IPS-18c (cell line): ENCODE data around the gene INPP5J.

ENCODE experiments used
- H3K4me3 ChIP-seq: 2 replicates; pipeline ENCODE4 v1.7.0; 2013; ENCODE audit warnings: low read depth, mild to moderate bottlenecking, low read length, moderate library complexity; ENCODE audit not compliant: insufficient read depth
- H3K9me3 ChIP-seq: one replicate; pipeline ENCODE4 v1.6.1; 2013; ENCODE audit warnings: mild to moderate bottlenecking, low read length, moderate library complexity; ENCODE audit not compliant: control insufficient read depth, insufficient read depth

The INPP5J gene

DNA sequence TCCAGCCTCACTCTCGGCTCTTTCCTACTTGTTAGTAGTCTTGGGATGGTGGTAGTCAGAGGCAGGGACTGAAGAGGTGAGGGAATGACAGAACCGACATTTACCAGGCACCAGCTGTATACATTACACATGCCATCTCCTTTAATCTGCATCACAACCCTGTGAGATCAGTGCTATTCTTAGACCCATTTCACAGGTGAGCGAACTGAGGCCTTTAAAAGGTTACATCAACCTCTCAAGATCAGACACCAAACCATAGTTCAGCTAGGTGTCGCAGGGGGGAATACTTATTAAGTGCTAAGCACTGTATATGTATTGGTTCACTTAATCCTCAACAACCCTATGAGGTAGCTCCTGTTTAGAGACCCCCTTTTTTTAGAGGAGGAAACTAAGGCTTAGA, 11.9 kb downstream of the INPP5J start:
- no peak overlapping the region for H3K4me3 ChIP-seq
- peaks cover 2% of the 10 kb centered on the region for H3K9me3 ChIP-seq

DNA sequence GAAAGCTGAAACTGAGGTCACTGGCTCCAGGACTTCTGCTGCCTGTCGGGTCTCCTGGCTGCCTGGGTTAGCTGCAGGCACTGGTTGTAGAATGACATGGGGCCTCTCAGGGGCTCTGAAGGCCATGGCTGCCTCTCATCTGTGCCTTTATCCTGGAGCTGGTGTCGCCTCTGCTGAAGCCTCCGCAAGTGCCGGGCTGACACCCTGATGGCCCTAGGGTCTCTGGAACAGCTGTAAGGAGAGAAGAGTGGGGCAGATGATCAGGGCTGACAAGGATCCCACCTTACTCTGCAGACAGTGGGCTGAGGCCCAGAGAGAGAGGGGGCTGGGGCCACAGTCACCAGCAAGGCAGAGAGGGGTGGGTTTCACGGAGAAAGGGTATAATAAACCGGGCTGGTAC, 12.9 kb downstream of the INPP5J start:
- H3K4me3 ChIP-seq: no peak overlapping the region
- peaks cover 2% of the 10 kb centered on the region for H3K9me3 ChIP-seq

DNA sequence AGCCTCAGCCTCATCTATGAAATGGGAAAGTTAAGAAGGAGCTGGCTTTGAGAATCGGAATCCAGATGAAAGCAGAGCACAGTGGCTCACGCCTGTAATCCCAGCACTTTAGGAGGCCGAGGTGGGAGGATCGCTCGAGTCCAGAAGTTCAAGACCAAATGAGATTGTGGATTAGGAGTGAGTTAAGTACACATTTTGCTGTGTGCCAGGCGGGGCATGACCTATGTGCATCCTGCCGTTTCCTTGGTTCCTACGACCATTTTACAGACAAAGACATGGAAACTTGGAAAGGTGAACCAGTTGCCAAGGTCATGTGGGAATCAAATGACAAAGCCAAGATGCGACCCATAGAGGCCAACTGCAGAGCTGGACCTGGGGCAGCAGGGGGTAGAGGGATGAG, 13.4 kb downstream of the INPP5J start:
- H3K9me3 ChIP-seq: peaks cover 2% of the 10 kb centered on the region
- H3K4me3 ChIP-seq: no peak overlapping the region

DNA sequence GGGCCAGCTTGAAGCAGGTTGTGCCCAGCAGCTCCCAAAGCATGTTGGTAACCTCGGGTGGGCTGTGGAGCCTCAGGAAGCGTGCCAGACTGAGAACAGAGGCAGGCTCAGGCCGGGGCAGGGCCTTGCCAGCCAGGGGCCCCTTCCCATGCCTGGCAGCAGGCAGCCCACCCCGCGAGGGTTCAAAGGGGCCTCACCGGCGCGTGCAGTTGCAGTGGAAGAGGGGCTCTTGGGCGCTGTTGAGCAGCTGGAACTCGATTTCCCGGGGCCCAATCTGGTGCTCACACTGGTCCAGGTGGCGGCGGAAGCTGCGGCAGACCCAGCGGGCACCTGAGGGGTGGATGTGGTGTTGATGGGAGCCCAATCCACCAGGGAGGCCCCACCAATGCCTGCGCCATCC, 13.9 kb downstream of the INPP5J start:
- H3K9me3 ChIP-seq: peaks cover 2% of the 10 kb centered on the region
- no peak overlapping the region for H3K4me3 ChIP-seq

DNA sequence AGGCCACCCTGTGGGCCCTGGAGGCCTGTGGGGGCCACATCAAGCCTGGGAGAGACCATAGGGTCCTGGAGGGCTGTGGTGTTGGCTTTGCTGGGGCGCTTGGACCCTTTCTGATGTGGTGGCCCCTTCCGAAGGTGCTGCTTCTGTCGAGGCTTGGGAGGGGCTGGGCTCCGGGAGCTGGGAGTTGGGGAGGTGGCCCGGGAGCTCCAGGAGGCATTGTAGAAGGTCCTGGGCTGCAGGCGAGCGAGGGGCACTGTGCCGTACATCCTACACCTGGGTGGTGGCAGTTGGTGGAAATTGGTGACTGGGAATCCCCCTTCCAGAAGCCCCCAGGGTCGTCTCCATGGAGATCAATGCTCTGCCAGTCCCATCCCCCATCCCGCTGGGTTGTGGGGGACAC, 15.0 kb downstream of the INPP5J start:
- H3K4me3 ChIP-seq: no peak overlapping the region

DNA sequence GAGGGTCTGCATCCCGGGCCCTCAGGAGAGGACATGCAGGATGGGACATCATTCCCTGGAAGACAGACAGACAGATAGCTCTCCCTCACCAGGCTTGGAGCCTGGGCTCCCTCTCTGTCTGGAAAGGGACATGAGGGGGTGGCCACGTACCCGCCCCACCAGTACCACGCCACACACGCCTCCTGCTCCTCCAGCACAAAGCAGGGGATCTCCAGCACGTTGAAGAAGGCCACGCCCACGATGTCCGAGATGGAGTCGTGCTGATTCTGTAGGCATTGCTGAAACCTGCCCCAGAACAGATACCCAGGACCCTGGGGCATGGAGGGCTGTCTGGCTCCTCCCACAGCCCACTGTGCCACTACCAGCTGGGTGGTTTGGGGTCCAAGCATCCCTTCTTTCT, 15.4 kb downstream of the INPP5J start:
- no peak overlapping the region for H3K4me3 ChIP-seq
- H3K9me3 ChIP-seq: no peaks in the 10 kb centered on the region

More for the DNA sequence above, 15.0 kb downstream of the INPP5J start:
- H3K9me3 ChIP-seq: peaks cover 2% of the 10 kb centered on the region

DNA sequence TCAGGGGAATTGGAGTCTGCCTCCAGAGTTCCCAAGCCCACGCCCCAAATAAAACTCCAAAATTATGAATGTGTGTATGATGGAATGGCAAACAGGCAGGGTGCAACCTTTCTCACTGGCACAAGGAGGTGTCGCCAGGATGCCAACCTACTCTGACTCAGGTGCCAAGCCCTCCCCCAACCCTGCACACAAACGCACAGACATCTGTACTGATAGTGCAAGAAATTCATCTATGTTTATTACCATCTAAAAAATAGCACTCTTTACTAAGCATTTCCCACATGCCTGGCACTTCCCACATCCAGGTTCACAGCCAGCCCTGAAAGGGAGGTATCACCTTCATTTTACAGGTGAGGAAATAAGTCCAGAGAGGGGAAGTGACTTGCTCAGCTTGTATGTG, 16.3 kb downstream of the INPP5J start:
- Histone ChIP-seq H3K9me3 (no peaks in the 10 kb centered on the region), H3K4me3 (no peak overlapping the region)

DNA sequence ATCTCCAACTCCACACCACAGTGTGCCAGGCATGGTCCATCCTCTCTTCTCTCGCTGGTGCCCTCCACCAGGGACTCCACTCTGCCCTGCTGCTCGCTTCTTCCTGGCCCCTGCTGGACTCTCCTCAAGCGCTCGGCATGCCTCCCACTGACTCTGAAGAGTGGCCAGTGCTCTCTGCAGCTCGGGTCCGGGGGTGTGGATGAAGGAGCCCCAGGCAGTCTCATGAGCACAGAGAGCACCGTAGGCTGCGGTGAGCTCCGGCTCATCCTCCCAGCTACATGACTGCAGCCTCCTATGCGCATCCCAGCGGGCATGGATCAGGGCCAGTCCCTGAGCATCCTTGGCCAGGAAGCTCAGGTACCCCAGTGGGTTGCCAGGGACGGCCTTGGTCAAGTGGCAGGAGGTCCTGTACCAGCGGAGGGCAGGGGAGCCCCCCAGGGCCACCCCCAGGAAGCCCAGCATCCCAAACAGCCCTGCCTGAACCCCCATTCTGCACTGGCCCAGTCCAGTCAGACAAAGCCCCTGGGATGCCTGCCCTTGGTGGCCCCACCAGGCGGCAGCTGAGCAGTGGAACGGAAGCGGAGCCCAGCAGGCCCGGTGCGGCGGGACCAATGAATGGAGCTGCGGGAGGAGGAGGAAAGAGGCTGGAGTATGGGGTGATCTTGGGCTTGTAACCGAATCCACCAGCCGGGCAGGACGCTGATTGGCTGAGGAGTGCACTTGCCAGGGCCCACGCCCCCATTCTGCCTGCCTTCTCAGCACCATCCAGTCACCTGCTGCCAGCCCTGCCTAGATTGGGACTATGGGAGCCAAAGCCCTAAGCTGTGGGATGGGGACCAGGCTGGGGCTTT, 17.3 kb downstream of the INPP5J start, which contains the start of gene PLA2G3:
PLA2G3 (minus strand) TSS at position 643 of the 851 bp plus-strand sequence; CDS start at position 489, 154 bp downstream.
- H3K4me3 ChIP-seq: peak within 1 kb of the TSS; percentile 36

DNA sequence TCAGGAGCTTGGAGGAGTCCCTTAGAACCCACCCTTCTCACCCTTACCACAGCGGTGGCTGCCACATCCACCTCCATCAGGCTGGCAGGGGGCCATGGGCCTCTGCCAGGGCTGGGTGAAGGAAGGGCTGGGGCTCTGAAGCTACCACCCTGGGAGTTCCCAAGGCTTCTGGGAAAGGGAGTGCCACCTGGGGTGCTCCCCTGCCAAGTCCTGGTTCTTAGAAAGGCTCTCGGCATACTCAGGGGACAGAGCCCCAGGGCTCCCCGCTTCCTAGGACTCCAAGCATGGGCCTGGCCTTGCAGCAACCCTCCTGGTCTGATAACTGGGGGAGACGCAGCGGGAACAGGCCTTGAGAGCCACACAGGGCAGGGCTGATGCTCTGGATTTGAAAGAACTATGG, 18.0 kb downstream of the INPP5J start:
- Histone ChIP-seq H3K4me3 (no peak overlapping the region), H3K9me3 (no peaks in the 10 kb centered on the region)

More for the DNA sequence above, 17.3 kb downstream of the INPP5J start, which contains the start of gene PLA2G3:
- no peaks in the 10 kb centered on the region for H3K9me3 ChIP-seq

DNA sequence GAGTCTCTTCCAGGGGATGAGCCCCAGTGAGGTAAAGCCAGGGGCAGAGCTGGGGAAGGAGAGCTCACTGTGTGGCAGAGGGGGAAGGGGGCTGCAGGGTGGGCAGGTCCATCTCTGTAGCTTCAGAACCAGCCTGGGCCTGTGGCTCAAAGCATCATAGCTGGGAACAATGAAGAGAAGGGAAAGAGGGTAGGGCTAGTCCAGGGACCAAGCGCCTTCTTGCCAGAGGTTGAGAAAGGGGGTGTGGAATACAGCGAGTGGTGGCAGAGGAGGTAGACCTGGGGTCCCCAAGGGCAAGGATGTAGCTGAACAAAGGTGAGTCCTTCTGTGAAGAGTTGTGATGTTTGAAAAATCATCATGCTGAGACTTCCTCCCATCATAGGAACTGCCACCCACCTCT, 18.8 kb downstream of the INPP5J start:
- H3K4me3 ChIP-seq: no peak overlapping the region

DNA sequence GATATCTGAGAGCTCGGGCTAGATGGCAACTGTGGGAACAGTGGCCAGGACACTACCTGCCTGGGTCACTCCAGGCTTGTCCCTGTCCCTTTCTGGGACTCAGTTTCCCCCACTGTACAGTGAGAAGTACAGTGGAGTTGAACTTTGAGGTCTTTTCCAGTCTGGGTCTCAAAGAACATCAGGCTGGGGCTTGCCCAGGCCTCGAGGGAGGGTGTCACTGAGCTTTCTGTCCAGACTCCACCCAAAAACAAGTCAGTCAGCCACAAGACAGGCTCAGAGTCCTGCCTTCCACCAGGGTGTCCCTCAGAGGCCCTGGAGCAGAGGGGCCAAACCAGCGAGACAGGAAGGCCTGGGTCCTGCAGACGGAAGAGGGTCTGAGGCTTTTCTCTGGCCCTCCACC, 19.5 kb downstream of the INPP5J start:
- no peaks in the 10 kb centered on the region for H3K9me3 ChIP-seq
- no peak overlapping the region for H3K4me3 ChIP-seq

More for the DNA sequence above, 18.8 kb downstream of the INPP5J start:
- no peaks in the 10 kb centered on the region for H3K9me3 ChIP-seq

DNA sequence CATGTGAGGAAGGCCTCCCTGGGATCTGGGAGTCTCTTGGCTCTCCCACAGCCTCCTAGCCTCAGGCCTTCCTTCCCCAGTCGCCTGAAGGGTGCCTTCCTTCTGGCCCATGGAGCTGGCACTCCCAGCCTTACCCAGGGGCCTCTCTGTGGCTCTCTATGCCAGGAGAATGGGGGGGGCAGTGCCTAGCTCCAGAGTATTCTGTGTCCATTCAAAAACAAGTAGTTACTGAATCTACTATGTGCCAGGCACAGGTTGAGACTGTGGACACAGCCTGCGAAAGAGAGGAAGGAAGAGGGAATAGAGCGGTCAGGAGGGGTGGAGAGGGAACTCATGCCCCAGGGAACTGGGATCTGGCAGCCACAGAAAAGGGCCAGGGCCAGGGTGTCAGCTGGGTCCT, 20.3 kb downstream of the INPP5J start:
- H3K4me3 ChIP-seq: no peak overlapping the region
- H3K9me3 ChIP-seq: no peaks in the 10 kb centered on the region

DNA sequence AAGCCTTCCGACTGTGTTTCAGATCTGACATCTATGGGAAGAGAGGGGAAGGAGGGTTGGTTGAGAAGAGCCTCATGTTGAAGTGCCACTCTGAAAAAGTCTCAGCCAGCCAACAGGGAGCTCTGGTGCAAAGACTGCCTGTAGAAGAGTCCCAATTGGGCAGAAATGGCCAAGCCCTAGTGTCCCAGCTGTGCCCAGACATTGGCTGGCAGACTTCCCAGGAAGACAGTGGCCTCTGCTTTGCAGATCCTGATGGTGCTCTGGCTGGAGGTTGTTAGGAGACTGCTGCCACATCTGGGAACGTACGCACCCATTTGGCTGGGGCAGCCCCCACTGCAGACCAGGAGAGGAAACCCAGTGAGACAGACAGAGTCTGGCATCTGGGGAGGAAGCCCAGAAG, 20.8 kb downstream of the INPP5J start:
- no peaks in the 10 kb centered on the region for H3K9me3 ChIP-seq

DNA sequence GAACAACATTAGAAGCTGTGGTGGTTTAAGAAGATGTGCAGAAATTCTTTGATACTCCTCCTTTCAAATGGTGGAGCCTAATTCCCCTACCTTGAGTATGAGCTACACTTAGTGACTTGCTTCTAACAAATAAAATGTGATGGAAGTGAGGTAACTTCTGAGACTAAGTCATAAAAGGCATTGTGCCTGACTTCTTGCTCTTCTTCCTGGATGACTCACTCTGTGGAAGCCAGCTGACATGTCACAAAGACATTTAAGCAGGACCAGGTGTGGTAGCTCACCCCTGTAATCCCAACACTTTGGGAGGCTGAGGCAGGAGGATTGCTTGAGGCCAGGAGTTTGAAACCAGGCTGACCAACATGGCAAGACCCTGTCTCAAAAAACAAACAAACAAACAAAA, 21.5 kb downstream of the INPP5J start:
- Histone ChIP-seq H3K9me3 (no peaks in the 10 kb centered on the region), H3K4me3 (no peak overlapping the region)

More for the DNA sequence above, 20.8 kb downstream of the INPP5J start:
- H3K4me3 ChIP-seq: no peak overlapping the region

DNA sequence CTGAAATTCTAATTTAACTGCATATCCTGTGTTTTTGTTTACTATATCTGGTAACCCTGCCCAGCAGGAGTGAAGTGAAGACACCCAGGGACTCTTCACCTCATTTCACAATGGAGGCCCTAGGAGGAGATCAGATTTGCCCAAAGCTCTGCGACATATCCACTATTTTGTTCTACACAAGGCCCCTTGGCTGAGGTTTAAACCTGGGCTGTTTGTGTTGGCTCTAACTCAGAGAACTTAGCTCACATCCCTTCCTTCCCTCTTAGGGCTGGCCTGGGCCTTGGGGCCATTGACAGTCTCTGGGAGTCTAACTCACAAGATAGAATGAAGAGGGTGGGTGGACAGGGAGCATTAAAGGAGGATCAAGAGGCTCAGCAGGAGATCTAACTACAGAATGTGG, 25.7 kb downstream of the INPP5J start:
- Histone ChIP-seq H3K9me3 (no peaks in the 10 kb centered on the region), H3K4me3 (no peak overlapping the region; the same call in 1 of the 2 replicates)

DNA sequence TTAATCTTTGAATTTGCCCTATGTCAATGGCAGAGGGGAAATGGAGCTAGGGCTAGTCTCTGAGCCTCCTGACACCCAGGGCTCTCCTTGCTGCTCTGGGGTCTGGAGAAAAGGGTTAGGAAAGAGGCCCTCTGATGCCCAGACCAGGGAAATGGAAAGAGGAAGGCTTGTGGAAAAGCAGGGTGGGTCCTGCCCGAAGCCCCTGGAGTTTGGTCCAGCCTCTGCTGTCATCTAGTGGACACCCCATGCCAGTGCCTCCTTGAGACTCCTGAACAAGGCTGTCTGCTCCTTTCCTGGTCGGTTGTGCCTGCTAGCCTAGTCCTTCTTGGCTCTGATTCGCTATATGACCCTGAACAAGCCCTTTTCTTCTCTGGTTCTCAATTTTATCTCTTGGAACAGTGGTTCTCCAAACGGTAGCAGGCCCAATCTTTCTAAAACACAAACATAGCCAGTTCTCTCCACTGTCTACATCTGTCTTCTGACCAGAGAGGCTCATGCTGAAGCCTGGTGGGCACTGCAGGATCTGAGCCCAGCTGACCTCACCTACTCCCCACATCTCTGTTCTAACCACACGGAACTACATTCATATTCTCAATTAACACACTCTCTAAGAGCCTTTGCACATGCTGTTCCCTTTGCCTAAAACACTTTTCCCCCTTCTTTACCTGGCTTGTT, 26.3 kb downstream of the INPP5J start:
- no peak overlapping the region for H3K4me3 ChIP-seq
- H3K9me3 ChIP-seq: no peaks in the 10 kb centered on the region

DNA sequence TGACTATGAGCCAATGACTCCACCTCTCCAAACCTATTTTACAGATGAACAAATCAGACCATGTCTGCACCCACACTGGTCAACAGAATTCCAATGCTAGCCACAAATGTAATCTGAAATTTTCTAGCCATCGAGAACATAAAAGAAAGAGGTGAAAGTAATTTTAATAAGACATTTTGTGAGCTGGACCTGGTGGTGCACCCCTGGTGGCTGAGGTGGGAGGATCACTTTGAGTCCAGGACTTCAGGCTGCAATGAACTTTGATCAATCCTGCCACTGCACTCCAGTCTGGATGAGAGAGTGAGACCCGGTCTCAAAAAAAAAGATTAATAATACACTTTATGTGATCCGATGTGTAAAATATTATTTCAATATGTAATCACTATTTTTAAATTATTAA, 27.8 kb downstream of the INPP5J start:
- H3K4me3 ChIP-seq: no peak overlapping the region
- no peaks in the 10 kb centered on the region for H3K9me3 ChIP-seq

DNA sequence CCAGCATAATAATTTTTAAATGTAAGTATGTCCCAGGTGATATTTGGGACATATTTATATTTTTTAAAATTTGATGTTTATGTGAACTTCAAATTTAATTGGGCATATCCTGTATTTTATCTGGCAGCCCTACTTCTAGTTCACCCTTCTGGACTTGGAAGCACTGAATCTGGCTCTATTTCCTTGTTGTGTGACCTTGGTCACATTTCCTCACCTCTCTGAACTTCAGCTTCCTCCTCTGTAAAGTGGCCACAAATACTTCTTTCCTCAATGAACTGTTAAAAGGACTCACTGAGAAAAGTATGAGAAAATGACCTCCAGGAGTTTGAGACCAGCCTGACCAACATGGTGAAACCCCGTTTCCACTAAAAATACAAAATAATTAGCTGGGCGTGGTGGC, 29.1 kb downstream of the INPP5J start:
- Histone ChIP-seq H3K9me3 (no peaks in the 10 kb centered on the region), H3K4me3 (no peak overlapping the region)
